Diencephalon (tissue), 1 donor: ENCODE measurements around the gene GHR. TPM values are rescaled to one million over a fixed set of nuclear protein-coding genes. Genes with fewer than 3 reads are reported as not detected.

ENCODE experiments used
- total RNA-seq: library from RNA; depleted of rRNA; stranded (reverse); fragments of >200 nt; gene quantifications from one replicate; pipeline ENCODE4 v1.2.3, GENCODE V29; 2014

GHR gene
- total RNA-seq = 6.0 TPM

GRCh38 chr5:42423285-42424165 is at the start of gene GHR:
Gene GHR, plus strand, starts transcription at chr5:42423439. Its CDS starts 142,436 bp downstream, at chr5:42565875.

GRCh38 chr5:42756606-42757601 is 333.7 kb downstream of the GHR start, which contains the start of gene CCDC152:
Gene CCDC152, plus strand, starts transcription at chr5:42756818. Its CDS starts 2,304 bp downstream, at chr5:42759122.

